Measurements from ENCODE around the gene FGFR2.
"Not testable (repeated sequence)": the region's sequence is repeated elsewhere in the genome, so short reads cannot be mapped to it uniquely, and the experiment has no call there.

FGFR2 gene

GRCh38 chr10:121524157-121524817, 74.0 kb downstream of the FGFR2 start:
- no peak for DNase-seq (ENCODE audit: low spot score)

- DNase-seq (ENCODE audit: low spot score), result no peak
Measured at GRCh38 chr10:121522831-121523230, 75.4 kb downstream of the FGFR2 start.

- no peak for DNase-seq (ENCODE audit: low spot score)
Measured at GRCh38 chr10:121521794-121522556, 76.3 kb downstream of the FGFR2 start.

GRCh38 chr10:121520526-121520925, 77.7 kb downstream of the FGFR2 start:
- not testable (repeated sequence) for DNase-seq (ENCODE audit: low spot score)

- DNase-seq (ENCODE audit: low spot score), result no peak
Measured at GRCh38 chr10:121519901-121520493, 78.2 kb downstream of the FGFR2 start.

GRCh38 chr10:121519411-121519810, 78.8 kb downstream of the FGFR2 start:
- no peak for DNase-seq (ENCODE audit: low spot score)

- no peak for DNase-seq (ENCODE audit: low spot score)
Measured at GRCh38 chr10:121518333-121518732, 79.9 kb downstream of the FGFR2 start.

GRCh38 chr10:121516093-121516865, 82.0 kb downstream of the FGFR2 start:
- DNase-seq (ENCODE audit: low spot score), result no peak

GRCh38 chr10:121514141-121514865, 83.9 kb downstream of the FGFR2 start:
- DNase-seq (ENCODE audit: low spot score), result no peak

- no peak for DNase-seq (ENCODE audit: low spot score)
Measured at GRCh38 chr10:121511943-121512342, 86.3 kb downstream of the FGFR2 start.

- no peak for DNase-seq (ENCODE audit: low spot score)
Measured at GRCh38 chr10:121511460-121511859, 86.8 kb downstream of the FGFR2 start.

- no peak for DNase-seq (ENCODE audit: low spot score)
Measured at GRCh38 chr10:121510201-121510771, 88.0 kb downstream of the FGFR2 start.

- no peak for DNase-seq (ENCODE audit: low spot score)
Measured at GRCh38 chr10:121509796-121510195, 88.4 kb downstream of the FGFR2 start.

GRCh38 chr10:121509112-121509511, 89.1 kb downstream of the FGFR2 start:
- DNase-seq (ENCODE audit: low spot score), result no peak

- no peak for DNase-seq (ENCODE audit: low spot score)
Measured at GRCh38 chr10:121503587-121504051, 94.6 kb downstream of the FGFR2 start.

- DNase-seq (ENCODE audit: low spot score), result no peak
Measured at GRCh38 chr10:121501796-121502195, 96.4 kb downstream of the FGFR2 start.

- DNase-seq (ENCODE audit: low spot score), result no peak
Measured at GRCh38 chr10:121500701-121501332, 97.4 kb downstream of the FGFR2 start.

- no peak for DNase-seq (ENCODE audit: low spot score)
Measured at GRCh38 chr10:121497513-121498470, 100.5 kb downstream of the FGFR2 start.

- DNase-seq (ENCODE audit: low spot score), result no peak
Measured at GRCh38 chr10:121495719-121496118, 102.5 kb downstream of the FGFR2 start.

GRCh38 chr10:121494296-121494695, 103.9 kb downstream of the FGFR2 start:
- DNase-seq (ENCODE audit: low spot score), result no peak

All from AG08396 (cell line).